Heart left ventricle (tissue), 16 donors: ENCODE results near the gene RAB6B. TPM values are rescaled to one million over a fixed set of nuclear protein-coding genes. Genes with fewer than 3 reads are reported as not detected.

Experiments
- ATAC-seq, 4 donors: fragments of 200-7000 bp; cut with Tn5 transposase; one replicate each; pipeline ENCODE4 v1.9.1; 2020 to 2022; ENCODE audit warnings: moderate library complexity in 4 of 4, mild to moderate bottlenecking in 3 of 4, moderate number of reproducible peaks in 1 of 4
- DNase-seq, 5 donors: peaks; one replicate each; pipeline ENCODE4 v3.0.0-alpha.2; 2020
- H3K27ac ChIP-seq, 12 donors: fragments of 200-600 bp; sonication (generic) in 4 of 12; one replicate each; pipeline versions ENCODE4 v1.5.0 to v1.8.0; 2016 to 2022; ENCODE audit warnings: mild to moderate bottlenecking in 2 of 12
- H3K27me3 ChIP-seq, 9 donors: fragments of 200-600 bp; sonication (generic) in 2 of 9; one replicate each; pipeline versions ENCODE4 v1.5.1 to v1.8.0; 2016 to 2022; ENCODE audit warnings: mild to moderate bottlenecking in 3 of 9
- H3K36me3 ChIP-seq, 9 donors: fragments of 200-600 bp; sonication (generic) in 2 of 9; one replicate each; pipeline versions ENCODE4 v1.5.0 to v1.8.0; 2018 to 2022; ENCODE audit warnings: mild to moderate bottlenecking in 2 of 9
- H3K4me1 ChIP-seq, 12 donors: fragments of 200-600 bp; sonication (generic) in 4 of 12; one replicate each; pipeline versions ENCODE4 v1.5.0 to v1.8.0; 2016 to 2022; ENCODE audit warnings: mild to moderate bottlenecking in 3 of 12
- H3K4me3 ChIP-seq, 12 donors: fragments of 200-600 bp; sonication (generic) in 4 of 12; one replicate each; pipeline versions ENCODE4 v1.5.0 to v1.8.0; 2017 to 2022; ENCODE audit warnings: mild to moderate bottlenecking in 9 of 12, moderate library complexity in 4 of 12
- H3K9me3 ChIP-seq, 12 donors: fragments of 200-600 bp; sonication (generic) in 4 of 12; one replicate each; pipeline versions ENCODE4 v1.5.0 to v1.8.0; 2016 to 2022; ENCODE audit warnings: mild to moderate bottlenecking in 1 of 12
- CTCF ChIP-seq, 12 donors: fragments of 200-600 bp; sonication (generic) in 4 of 12; IDR thresholded peaks; one replicate each; pipeline versions ENCODE4 v1.5.0 to v1.8.0; 2018 to 2022; ENCODE audit warnings: antibody characterized with exemption in 12 of 12, mild to moderate bottlenecking in 5 of 12
- POLR2A ChIP-seq, 2 donors: fragments of 450-650 bp; IDR thresholded peaks; one replicate each; pipeline ENCODE4 v1.6.1; 2017; ENCODE audit warnings: antibody characterized with exemption in 2 of 2, mild to moderate bottlenecking in 2 of 2, moderate library complexity in 2 of 2
- WGBS, 4 donors: extraction: QIAGEN DNeasy Blood & Tissue Kit in 2 of 4; methylation state at CpG; one replicate each; pipeline versions ENCODE4 v1.1.5 to v1.1.7; 2013 to 2018; 5-methylcytosine and 5-hydroxymethylcytosine counted together
- intact Hi-C, 10 donors: fragments of 100-400 bp; cut with DNase I; formaldehyde crosslinking; loops; one replicate each; pipeline versions ENCODE4 v1.11.1 to v1.14.2; 2022
- polyA plus RNA-seq, 2 donors: library from polyadenylated mRNA; stranded (reverse); fragments of 200-250 nt; gene quantifications; one replicate each; pipeline ENCODE4 v1.2.3, GENCODE V29; 2013
- total RNA-seq, 9 donors: library from RNA; depleted of rRNA in 2 of 9; stranded (reverse); fragments of >200 nt in 2 of 9; fragmentation: NEBNext Ultra II Directional in 3 of 9; extraction: Animal tissue kit (Norgen Biotek cat#: 25700) in 3 of 9; gene quantifications; one replicate each; pipeline versions ENCODE4 v1.1.0 to v1.2.4, GENCODE V29; 2016 to 2023
- donor health status: ischemic (EF 13 %, LVEDD 7.1; RV severe dilation, severe dysfunction).
- donor health status: healthy with polysubstance abuse.
- donor health status: DM: no; HTN: yes; CAD: no.
- donor health status: DM: no; HTN: no; CAD: no.
- donor health status: ischemic (EF 25% LVEDD 6.9; RV normal size, moderate dysfunction).
- donor health status: ischemic (EF 25% LVEDD 5.7; RV mildly dilated, moderate dysfunction).
- donor health status: healthy.
- donor health status: DM: yes; HTN: yes; CAD: no.
- donor health status: ischemic (EF 35%, LVEDD 5.7; RV mildly dilated, moderate dysfunction).
- donor health status: nonischemic (EF 11% LVEDD 7.7; RV severe dilation, severe dysfunction).
- donor health status: DM: yes; HTN: yes; CAD: no.
- donor health status: PGD.
- donor health status: ischemic (EF 29% LVEDD 5.4; RV normal size, mild dysfunction).
- donor health status: nonischemic (EF 23%, LVEDD 6.1; RV moderate dilation, normal function).

RAB6B gene
- total and polyA plus RNA-seq, 11 donors, result 12.4 to 57.2 (median 43.1) TPM

DNA sequence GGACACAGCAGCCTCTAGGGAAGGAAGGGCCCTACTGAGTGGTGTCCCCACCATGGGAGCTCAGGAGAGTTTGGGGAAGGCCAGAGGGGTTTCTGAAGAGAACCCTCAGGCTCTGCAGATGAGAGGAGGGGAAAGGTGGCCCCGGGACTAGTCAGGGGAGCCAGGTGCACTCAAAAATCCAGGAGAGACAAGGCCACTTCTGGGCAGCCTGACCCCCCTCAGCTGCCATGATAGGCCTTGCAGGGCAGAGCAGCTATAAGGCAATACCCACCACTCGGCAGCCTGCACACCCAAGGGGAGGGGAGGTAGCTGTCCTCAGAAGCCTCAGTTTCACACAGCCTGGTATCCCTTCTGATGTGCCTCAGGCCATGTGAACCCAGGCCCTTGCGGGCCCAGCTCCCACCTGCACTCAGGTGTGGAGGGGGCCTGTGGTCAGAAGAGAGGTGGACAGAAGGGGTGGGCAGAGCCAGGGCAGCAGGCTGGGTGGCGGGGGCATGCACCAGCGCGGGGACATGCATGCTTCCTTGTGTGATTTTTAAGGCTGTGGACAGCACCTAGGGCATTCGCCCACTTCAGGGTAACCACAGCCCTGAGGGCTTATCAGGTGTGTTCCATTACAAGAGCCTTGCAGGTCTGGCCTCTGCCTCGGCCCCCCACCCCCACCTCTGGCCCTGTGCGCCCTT, 55.5 kb downstream of the RAB6B start:
- DNase-seq, result no peak
- no peak for TF ChIP-seq CTCF (IDR thresholded peaks at IDR 0.05)
- no peak for TF ChIP-seq POLR2A (IDR thresholded peaks at IDR 0.05)
- ATAC-seq, result no peak
- no peak overlapping the region for H3K27ac ChIP-seq
- no peak overlapping the region for H3K4me3 ChIP-seq
- peaks cover 0 to under 1% (median 0%) of the 10 kb centered on the region in 12 donors for H3K9me3 ChIP-seq
- H3K4me1 ChIP-seq, result peaks cover 0 to 13% (median 0%) of the 10 kb centered on the region in 12 donors
- H3K36me3 ChIP-seq, result peaks cover 0 to 29% (median 12%) of the 10 kb centered on the region in 9 donors
- intact Hi-C loops, result no loop called here
- 89 to 96% (median 91%) methylated on average over 9 of the region's 9 CpGs for WGBS, 4 donors
- H3K27me3 ChIP-seq, result no peaks in the 10 kb centered on the region

DNA sequence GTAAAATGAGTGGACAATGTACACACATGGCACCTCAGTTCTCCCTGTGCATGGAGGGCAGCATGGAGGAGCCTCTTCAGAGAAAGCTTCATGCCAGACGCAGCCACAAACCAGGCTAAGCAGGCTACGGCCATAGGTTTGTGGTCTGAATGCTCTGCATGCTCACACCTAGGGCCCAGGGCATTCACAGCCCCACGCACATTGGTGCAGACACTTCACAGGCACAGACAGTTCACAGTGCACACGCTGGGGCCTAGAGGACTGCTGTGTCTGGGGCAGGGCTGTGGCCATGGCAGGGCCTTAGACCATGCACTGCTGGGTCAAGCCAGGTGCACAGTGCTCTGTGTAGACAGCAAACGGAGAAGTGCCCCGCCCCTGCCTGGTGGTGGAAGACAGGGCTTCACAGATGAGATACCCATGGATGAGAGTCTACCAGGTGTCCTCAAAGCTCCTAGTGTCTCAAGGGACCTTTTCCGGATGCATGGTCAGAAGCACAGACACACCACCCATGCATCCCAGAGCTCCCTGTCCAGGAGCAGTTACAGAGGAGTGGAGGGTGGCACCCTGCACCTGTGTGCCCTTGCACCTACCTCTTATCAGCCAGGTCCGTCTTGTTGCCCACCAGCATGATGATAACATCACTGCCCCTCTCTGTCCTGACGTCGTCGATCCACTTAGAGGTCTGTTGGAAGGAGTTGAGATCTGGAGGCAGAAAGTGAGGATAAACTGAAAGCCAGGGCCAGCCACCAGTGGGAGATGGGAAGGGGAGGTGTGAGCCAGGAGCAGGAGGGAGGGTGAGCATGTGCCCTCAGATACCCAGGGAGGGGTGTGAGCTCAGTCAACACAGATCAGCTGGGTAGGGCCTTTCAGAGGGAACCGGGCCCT, 56.5 kb downstream of the RAB6B start:
- no peak overlapping the region for H3K4me3 ChIP-seq
- H3K9me3 ChIP-seq, result no peaks in the 10 kb centered on the region
- intact Hi-C loops, result no loop called here
- WGBS, 4 donors, result 90 to 93% (median 92%) methylated on average over 7 to 12 of the region's 12 CpGs
- H3K36me3 ChIP-seq, result peaks cover 0 to 31% (median 12%) of the 10 kb centered on the region in 9 donors
- ATAC-seq (no peak), DNase-seq (no peak)
- no peak overlapping the region for H3K27ac ChIP-seq
- H3K27me3 ChIP-seq, result no peaks in the 10 kb centered on the region
- H3K4me1 ChIP-seq, result peaks cover 0 to 13% (median 0%) of the 10 kb centered on the region in 12 donors
- TF ChIP-seq CTCF (IDR thresholded peaks at IDR 0.05) (no peak), POLR2A (IDR thresholded peaks at IDR 0.05) (no peak)

GRCh38 chr3:133838296-133838789, 57.3 kb downstream of the RAB6B start:
- intact Hi-C loops, result no loop called here
- no peak for ATAC-seq
- no peaks in the 10 kb centered on the region for H3K27me3 ChIP-seq

More at GRCh38 chr3:133838296-133838789, 57.3 kb downstream of the RAB6B start:
- Histone ChIP-seq H3K27ac (no peak overlapping the region), H3K36me3 (peaks cover 0 to 33% (median 12%) of the 10 kb centered on the region in 9 donors), H3K4me1 (peaks cover 0 to 4% (median 0%) of the 10 kb centered on the region in 12 donors), H3K9me3 (no peaks in the 10 kb centered on the region), H3K4me3 (no peak overlapping the region)
- TF ChIP-seq CTCF (IDR thresholded peaks at IDR 0.05) (no peak), POLR2A (IDR thresholded peaks at IDR 0.05) (no peak)
- WGBS, 4 donors, result 92 to 95% (median 93%) methylated on average over 4 of the region's 4 CpGs
- no peak for DNase-seq
